CD14-positive monocyte (primary cell): Measurements from ENCODE around the gene CCDC150. TPM values are rescaled to one million over a fixed set of nuclear protein-coding genes. Genes with fewer than 3 reads are reported as not detected.
A peak's percentile ranks its signal among the peaks of the same experiment; 100 is the strongest.

Experiments used
- DNase-seq, 3 donors: peaks; one replicate each; pipeline ENCODE4 v3.0.0-alpha.2; 2011 to 2022
- H2AFZ ChIP-seq: 2 replicates; pipeline ENCODE4 v1.6.0; 2012; ENCODE audit warnings: mild to moderate bottlenecking, low read depth, low read length, inconsistent platforms; ENCODE audit not compliant: insufficient read depth, poor library complexity, severe bottlenecking
- H3K27ac ChIP-seq, 2 donors: 1 replicate in 1 of 2; 2 replicates in 1 of 2; pipeline ENCODE4 v1.5.1; 2012 to 2013; ENCODE audit warnings: low read length in 2 of 2, control low read depth in 1 of 2, inconsistent platforms in 1 of 2, low read depth in 1 of 2, mild to moderate bottlenecking in 1 of 2
- H3K27me3 ChIP-seq, 2 donors: one replicate each; pipeline versions ENCODE4 v1.6.0 to v1.6.1; 2011 to 2013; ENCODE audit warnings: low read length in 2 of 2; ENCODE audit not compliant: control insufficient read depth in 2 of 2, insufficient read depth in 2 of 2
- H3K36me3 ChIP-seq, 2 donors: replicated peaks in 1 of 2; 1 replicate in 1 of 2; 2 replicates in 1 of 2; pipeline versions ENCODE4 v1.5.1 to v1.6.1; 2012 to 2013; ENCODE audit warnings: low read length in 2 of 2, control low read depth in 1 of 2, inconsistent platforms in 1 of 2, mild to moderate bottlenecking in 1 of 2; ENCODE audit not compliant: insufficient read depth in 2 of 2, control insufficient read depth in 1 of 2
- H3K4me1 ChIP-seq, 2 donors: 1 replicate in 1 of 2; 2 replicates in 1 of 2; pipeline versions ENCODE4 v1.5.1 to v1.6.1; 2012 to 2013; ENCODE audit warnings: low read length in 2 of 2, control low read depth in 1 of 2, inconsistent platforms in 1 of 2, mild to moderate bottlenecking in 1 of 2, moderate library complexity in 1 of 2; ENCODE audit not compliant: insufficient read depth in 2 of 2, control insufficient read depth in 1 of 2
- H3K4me2 ChIP-seq: replicated peaks from 2 replicates; pipeline ENCODE3; 2012; ENCODE audit warnings: low read length, moderate library complexity, mild to moderate bottlenecking; ENCODE audit not compliant: poor library complexity, severe bottlenecking; ENCODE audit errors: extremely low read depth
- H3K4me3 ChIP-seq, 3 experiments: fragments of 200-600 bp in 1 of 3; sonication (generic) in 1 of 3; replicated peaks in 1 of 3; 1 replicate in 2 of 3; 2 replicates in 1 of 3; pipeline ENCODE4 v1.5.1; 2011 to 2013; ENCODE audit warnings: low read length in 3 of 3, mild to moderate bottlenecking in 3 of 3, control low read depth in 2 of 3, low read depth in 2 of 3, inconsistent platforms in 1 of 3, moderate library complexity in 1 of 3
- H3K79me2 ChIP-seq: 2 replicates; pipeline ENCODE4 v1.6.0; 2012; ENCODE audit warnings: mild to moderate bottlenecking, control low read depth, inconsistent platforms, low read length, moderate library complexity; ENCODE audit not compliant: insufficient read depth
- H3K9ac ChIP-seq: 2 replicates; pipeline ENCODE4 v1.6.0; 2017; ENCODE audit warnings: low read length, mild to moderate bottlenecking; ENCODE audit not compliant: insufficient read depth, poor library complexity, severe bottlenecking
- H3K9me3 ChIP-seq, 2 donors: replicated peaks in 1 of 2; 1 replicate in 1 of 2; 2 replicates in 1 of 2; pipeline versions ENCODE4 v1.5.1 to v1.6.1; 2012 to 2013; ENCODE audit warnings: low read length in 2 of 2, control low read depth in 1 of 2; ENCODE audit not compliant: control insufficient read depth in 1 of 2, insufficient read depth in 1 of 2
- H4K20me1 ChIP-seq: 2 replicates; pipeline ENCODE4 v1.6.0; 2012; ENCODE audit warnings: mild to moderate bottlenecking, low read length, control low read depth, moderate library complexity; ENCODE audit not compliant: insufficient read depth
- H3K27ac Mint-ChIP-seq, 7 donors: one replicate each; pipeline ENCODE4 v1.8.0; 2020; ENCODE audit warnings: mild to moderate bottlenecking in 7 of 7, mixed read lengths in 7 of 7, moderate library complexity in 6 of 7, inconsistent platforms in 2 of 7
- H3K27me3 Mint-ChIP-seq, 3 donors: one replicate each; pipeline ENCODE4 v1.8.0; 2021 to 2022; ENCODE audit warnings: low read depth in 3 of 3, mild to moderate bottlenecking in 3 of 3, mixed read lengths in 3 of 3, moderate library complexity in 3 of 3, inconsistent platforms in 1 of 3
- H3K36me3 Mint-ChIP-seq, 2 donors: one replicate each; pipeline ENCODE4 v1.8.0; 2020; ENCODE audit warnings: mixed read lengths in 2 of 2, inconsistent platforms in 1 of 2, mild to moderate bottlenecking in 1 of 2
- H3K4me1 Mint-ChIP-seq: one replicate; pipeline ENCODE4 v1.8.0; 2020; ENCODE audit warnings: mild to moderate bottlenecking, mixed read lengths
- H3K4me3 Mint-ChIP-seq, 2 donors: one replicate each; pipeline ENCODE4 v1.8.0; 2020; ENCODE audit warnings: mild to moderate bottlenecking in 2 of 2, mixed read lengths in 2 of 2, moderate library complexity in 1 of 2
- H3K9me3 Mint-ChIP-seq, 7 donors: one replicate each; pipeline ENCODE4 v1.8.0; 2020 to 2022; ENCODE audit warnings: mixed read lengths in 7 of 7, mild to moderate bottlenecking in 6 of 7, moderate library complexity in 6 of 7, inconsistent platforms in 2 of 7
- CTCF ChIP-seq: fragments of 200-600 bp; IDR thresholded peaks from one replicate; pipeline ENCODE4 v1.8.0; 2022; ENCODE audit warnings: antibody characterized with exemption, mild to moderate bottlenecking
- WGBS: methylation state at CpG from one replicate; pipeline ENCODE4 v1.1.5; 2013; ENCODE audit warnings: missing lambda C conversion rate; ENCODE audit not compliant: insufficient coverage; 5-methylcytosine and 5-hydroxymethylcytosine counted together
- intact Hi-C, 2 donors: fragments of 100-400 bp; cut with micrococcal nuclease; formaldehyde crosslinking; loops; one replicate each; pipeline versions ENCODE4 v1.15.0 to v1.15.1; 2023
- polyA plus RNA-seq, 3 donors: library from polyadenylated mRNA; depleted of rRNA in 1 of 3; unstranded in 2 of 3; stranded (reverse) in 1 of 3; fragments of 300-500 nt in 2 of 3; fragments of >200 nt in 1 of 3; fragmentation: Illumina TruSeq in 2 of 3; gene quantifications; 1 replicate in 2 of 3; 2 replicates in 1 of 3; pipeline ENCODE4 v1.2.3, GENCODE V29; 2012 to 2021

Gene CCDC150
- polyA plus RNA-seq, 3 donors = 0.09 TPM; not detected in 2

- 77% methylated on average over 3 of the region's 8 CpGs for WGBS
- H3K27me3 ChIP-seq = peaks cover 61 to 68% of the 10 kb centered on the region in 2 donors
- Mint-ChIP-seq H3K4me1 (peaks cover 8% of the 10 kb centered on the region), H3K27ac (no peak overlapping the region), H3K9me3 (peaks cover 0 to 12% (median 2%) of the 10 kb centered on the region in 7 donors), H3K27me3 (peaks cover 58 to 79% (median 60%) of the 10 kb centered on the region in 3 donors), H3K4me3 (peak overlapping the region in 1 of 2 donors; percentile 65), H3K36me3 (peaks cover 0 to 2% of the 10 kb centered on the region in 2 donors)
- H3K4me3 ChIP-seq = no peak overlapping the region
- peaks cover 0 to 3% of the 10 kb centered on the region in 2 donors for H3K9me3 ChIP-seq
- no peak overlapping the region for H3K9ac ChIP-seq
- TF ChIP-seq CTCF = no peak
- DNase-seq = no peak
- no peaks in the 10 kb centered on the region for H3K36me3 ChIP-seq
- H3K79me2 ChIP-seq = no peaks in the 10 kb centered on the region
- H3K27ac ChIP-seq = no peak overlapping the region
- H3K4me1 ChIP-seq = peaks cover 0 to 4% of the 10 kb centered on the region in 2 donors
- no peaks in the 10 kb centered on the region for H4K20me1 ChIP-seq
- no peak overlapping the region for H3K4me2 ChIP-seq
- intact Hi-C loops = no loop called here
- H2AFZ ChIP-seq = no peak overlapping the region
These were observed 48.5 kb upstream of the CCDC150 start for GRCh38 chr2:196591004-196591403.

GRCh38 chr2:196591621-196592022 is 47.9 kb upstream of the CCDC150 start:
- H3K27ac ChIP-seq = no peak overlapping the region
- no peak for TF ChIP-seq CTCF
- Mint-ChIP-seq H3K4me1 (peaks cover 8% of the 10 kb centered on the region), H3K9me3 (peaks cover 0 to 12% (median 2%) of the 10 kb centered on the region in 7 donors), H3K27me3 (peaks cover 61 to 81% (median 65%) of the 10 kb centered on the region in 3 donors), H3K27ac (no peak overlapping the region), H3K36me3 (peaks cover 0 to 2% of the 10 kb centered on the region in 2 donors), H3K4me3 (peak overlapping the region in 1 of 2 donors; percentile 65)
- no peak for DNase-seq
- peaks cover 65 to 70% of the 10 kb centered on the region in 2 donors for H3K27me3 ChIP-seq
- H3K79me2 ChIP-seq = no peaks in the 10 kb centered on the region
- H3K4me3 ChIP-seq = no peak overlapping the region
- H4K20me1 ChIP-seq = no peaks in the 10 kb centered on the region
- H3K4me2 ChIP-seq = no peak overlapping the region
- intact Hi-C loops = no loop called here
- WGBS = 83% methylated on average over 1 of the region's 4 CpGs
- peaks cover 0 to 4% of the 10 kb centered on the region in 2 donors for H3K4me1 ChIP-seq
- H3K36me3 ChIP-seq = no peaks in the 10 kb centered on the region
- no peak overlapping the region for H2AFZ ChIP-seq
- H3K9ac ChIP-seq = no peak overlapping the region
- H3K9me3 ChIP-seq = peaks cover 0 to 3% of the 10 kb centered on the region in 2 donors
